SK-N-SH (cell line): Measurements from ENCODE around the gene TRH.

Source experiments
- CHD2 ChIP-seq: fragments of 150-350 bp; IDR thresholded peaks from 2 replicates; pipeline ENCODE4 v1.6.1; 2018; ENCODE audit warnings: low read length; ENCODE audit not compliant: partially characterized antibody
- EZH2phosphoT487 ChIP-seq: fragments of 200-600 bp; sonication (generic); IDR thresholded peaks from 2 replicates; pipeline ENCODE4 v1.6.1; 2017; ENCODE audit warnings: low read depth, mixed run types, mild to moderate bottlenecking, antibody characterized with exemption, moderate library complexity, borderline replicate concordance
- FOXJ3 ChIP-seq: sonication (generic); formaldehyde crosslinking; IDR thresholded peaks from 2 replicates; pipeline ENCODE4 v1.5.1; 2020; ENCODE audit warnings: mild to moderate bottlenecking, missing genetic modification reagents
- JUND ChIP-seq: IDR thresholded peaks from 2 replicates; pipeline ENCODE4 v1.4.0; 2012
- NFIC ChIP-seq: IDR thresholded peaks from 2 replicates; pipeline ENCODE4 v1.4.0; 2012; ENCODE audit warnings: borderline replicate concordance
- PBX3 ChIP-seq: IDR thresholded peaks from 2 replicates; pipeline ENCODE4; 2012
- RCOR1 ChIP-seq: fragments of 150-350 bp; IDR thresholded peaks from 2 replicates; pipeline ENCODE4 v1.6.1; 2017; ENCODE audit warnings: antibody characterized with exemption, low read length
- RFX5 ChIP-seq: IDR thresholded peaks from 2 replicates; pipeline ENCODE4 v1.6.1; 2012; ENCODE audit warnings: mild to moderate bottlenecking, improper control_type of control experiment, low read length
- SMC3 ChIP-seq: IDR thresholded peaks from 2 replicates; pipeline ENCODE4 v1.6.1; 2012; ENCODE audit warnings: low read depth, low read length, improper control_type of control experiment
- TF ChIP-seq, protein P1 (sequence below): fragments of 200-600 bp; sonication (generic); IDR thresholded peaks from 2 replicates; pipeline ENCODE4 v1.6.1; 2017; ENCODE audit warnings: antibody characterized with exemption, mild to moderate bottlenecking, moderate library complexity
- TF ChIP-seq, protein P2 (sequence below): fragments of 150-350 bp; IDR thresholded peaks from 2 replicates; pipeline ENCODE4 v1.6.1; 2017; ENCODE audit warnings: antibody characterized with exemption, low read length, low read depth, borderline replicate concordance

GRCh38 chr3:129992781-129993180 lies 18.3 kb downstream of the TRH start:
- TF ChIP-seq, protein P1, sequence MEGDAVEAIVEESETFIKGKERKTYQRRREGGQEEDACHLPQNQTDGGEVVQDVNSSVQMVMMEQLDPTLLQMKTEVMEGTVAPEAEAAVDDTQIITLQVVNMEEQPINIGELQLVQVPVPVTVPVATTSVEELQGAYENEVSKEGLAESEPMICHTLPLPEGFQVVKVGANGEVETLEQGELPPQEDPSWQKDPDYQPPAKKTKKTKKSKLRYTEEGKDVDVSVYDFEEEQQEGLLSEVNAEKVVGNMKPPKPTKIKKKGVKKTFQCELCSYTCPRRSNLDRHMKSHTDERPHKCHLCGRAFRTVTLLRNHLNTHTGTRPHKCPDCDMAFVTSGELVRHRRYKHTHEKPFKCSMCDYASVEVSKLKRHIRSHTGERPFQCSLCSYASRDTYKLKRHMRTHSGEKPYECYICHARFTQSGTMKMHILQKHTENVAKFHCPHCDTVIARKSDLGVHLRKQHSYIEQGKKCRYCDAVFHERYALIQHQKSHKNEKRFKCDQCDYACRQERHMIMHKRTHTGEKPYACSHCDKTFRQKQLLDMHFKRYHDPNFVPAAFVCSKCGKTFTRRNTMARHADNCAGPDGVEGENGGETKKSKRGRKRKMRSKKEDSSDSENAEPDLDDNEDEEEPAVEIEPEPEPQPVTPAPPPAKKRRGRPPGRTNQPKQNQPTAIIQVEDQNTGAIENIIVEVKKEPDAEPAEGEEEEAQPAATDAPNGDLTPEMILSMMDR = peak; percentile 42
- TF ChIP-seq RCOR1 (no peak), FOXJ3 (CRISPR knock-in tag) (no peak), NFIC (no peak), EZH2phosphoT487 (no peak), PBX3 (no peak), CHD2 (no peak), JUND (no peak), RFX5 (no peak), SMC3 (no peak)
- TF ChIP-seq, protein P2, sequence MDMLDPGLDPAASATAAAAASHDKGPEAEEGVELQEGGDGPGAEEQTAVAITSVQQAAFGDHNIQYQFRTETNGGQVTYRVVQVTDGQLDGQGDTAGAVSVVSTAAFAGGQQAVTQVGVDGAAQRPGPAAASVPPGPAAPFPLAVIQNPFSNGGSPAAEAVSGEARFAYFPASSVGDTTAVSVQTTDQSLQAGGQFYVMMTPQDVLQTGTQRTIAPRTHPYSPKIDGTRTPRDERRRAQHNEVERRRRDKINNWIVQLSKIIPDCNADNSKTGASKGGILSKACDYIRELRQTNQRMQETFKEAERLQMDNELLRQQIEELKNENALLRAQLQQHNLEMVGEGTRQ = no peak
